Stimulated activated CD8-positive, alpha-beta memory T cell treated with anti-CD3 and anti-CD28 coated beads, Interleukin-7, amount 100 ng/mL, for 4 hours (primary cell): ENCODE data around the gene SYNE4.
"Not testable (repeated sequence)": the region's sequence is repeated elsewhere in the genome, so short reads cannot be mapped to it uniquely, and the experiment has no call there.

Experiments used
- DNase-seq, 2 donors: peaks; one replicate each; pipeline ENCODE4 v3.0.0-alpha.2; 2020; ENCODE audit warnings: low read depth in 2 of 2

The SYNE4 gene

GRCh38 chr19:35990156-35990555 is 18.5 kb downstream of the SYNE4 start:
- DNase-seq = no peak

GRCh38 chr19:35988824-35989223 is 19.8 kb downstream of the SYNE4 start:
- no peak for DNase-seq

- no peak for DNase-seq
Measured at GRCh38 chr19:35987571-35987896, 21.1 kb downstream of the SYNE4 start.

GRCh38 chr19:35986664-35987570 is 21.7 kb downstream of the SYNE4 start:
- DNase-seq = no peak

- DNase-seq = no peak
Measured at GRCh38 chr19:35986111-35986510, 22.5 kb downstream of the SYNE4 start.

- no peak for DNase-seq
Measured at GRCh38 chr19:35983177-35983576, 25.4 kb downstream of the SYNE4 start.

- not testable (repeated sequence) for DNase-seq
Measured at GRCh38 chr19:35980997-35981396, 27.6 kb downstream of the SYNE4 start.

GRCh38 chr19:35978832-35979365 is 29.7 kb downstream of the SYNE4 start:
- DNase-seq = no peak

GRCh38 chr19:35978271-35978670 is 30.3 kb downstream of the SYNE4 start:
- DNase-seq = no peak

GRCh38 chr19:35977446-35978222 is 31.0 kb downstream of the SYNE4 start:
- no peak for DNase-seq

GRCh38 chr19:35975608-35976214 is 32.9 kb downstream of the SYNE4 start:
- DNase-seq = no peak

- DNase-seq = no peak
Measured at GRCh38 chr19:35973487-35973886, 35.1 kb downstream of the SYNE4 start.

GRCh38 chr19:35966771-35967170 is 41.8 kb downstream of the SYNE4 start:
- DNase-seq = no peak

GRCh38 chr19:35963514-35963913 is 45.1 kb downstream of the SYNE4 start:
- no peak for DNase-seq

GRCh38 chr19:35960432-35960972 is 48.1 kb downstream of the SYNE4 start:
- DNase-seq = no peak

- no peak for DNase-seq
Measured at GRCh38 chr19:35959968-35960320, 48.7 kb downstream of the SYNE4 start.

- peak; percentile 87 to 94 for DNase-seq
Measured at GRCh38 chr19:35959040-35959967, 49.3 kb downstream of the SYNE4 start.

- no peak for DNase-seq
Measured at GRCh38 chr19:35958660-35959039, 50.0 kb downstream of the SYNE4 start.

- DNase-seq = not testable (repeated sequence)
Measured at GRCh38 chr19:35957411-35957810, 51.2 kb downstream of the SYNE4 start.

- DNase-seq = no peak
Measured at GRCh38 chr19:35955881-35956634, 52.6 kb downstream of the SYNE4 start.
